ENCODE measurements around the gene LINGO4. TPM values are rescaled to one million over a fixed set of nuclear protein-coding genes. Genes with fewer than 3 reads are reported as not detected.
A peak's percentile ranks its signal among the peaks of the same experiment; 100 is the strongest.

Gene LINGO4
- total RNA-seq, 1 experiment from 2014 or later, result not detected

GRCh38 chr1:151790071-151790939 is 14.9 kb downstream of the LINGO4 start, which contains the start of gene TDRKH (continued):
- TF ChIP-seq ARID4B (CRISPR knock-in tag; IDR thresholded peaks at IDR 0.05; ENCODE audit: borderline replicate concordance) (peak; percentile 90; the same call in 1 of the 2 replicates), USF1 (CRISPR knock-in tag; IDR thresholded peaks at IDR 0.05) (0 out of 2 replicates have a peak, but pooled peaks have one; percentile 45), TEAD1 (CRISPR knock-in tag; IDR thresholded peaks at IDR 0.05) (peak; percentile 78; the same call in 1 of the 2 replicates), ZNF232 (CRISPR knock-in tag; IDR thresholded peaks at IDR 0.05) (0 out of 2 replicates have a peak, but pooled peaks have one; percentile 12), E2F4 (CRISPR knock-in tag; IDR thresholded peaks at IDR 0.05; ENCODE audit: borderline replicate concordance, low read depth) (0 out of 2 replicates have a peak, but pooled peaks have one; percentile 43), FOXK1 (CRISPR knock-in tag; IDR thresholded peaks at IDR 0.05) (peak; percentile 89), JUN (CRISPR knock-in tag; IDR thresholded peaks at IDR 0.05) (peak; percentile 77)

- no peaks in the 10 kb centered on the region; the same call in 1 of the 2 replicates for H3K36me3 Mint-ChIP-seq
- H3K27ac Mint-ChIP-seq, result no peak overlapping the region
- no peaks in the 10 kb centered on the region for H3K9me3 Mint-ChIP-seq
- ChIA-PET POLR2A (no interaction called here), CTCF (interaction anchor here (0.6 kb wide), 3 partner anchors 49 to 52 kb away, joined by 3 to 5 read pairs (median 4); no protein-coding TSS in a partner anchor)
- ATAC-seq (no peak), DNase-seq (ENCODE audit: low spot score) (no peak)
- peaks cover 17% of the 10 kb centered on the region for H3K4me1 Mint-ChIP-seq
- H3K4me3 Mint-ChIP-seq, result no peak overlapping the region
- H3K27me3 Mint-ChIP-seq (ENCODE audit: low read depth), result no peaks in the 10 kb centered on the region; the same call in 1 of the 2 replicates
- TF ChIP-seq AR (CRISPR knock-in tag; IDR thresholded peaks at IDR 0.05) (no peak), RELA (CRISPR knock-in tag; IDR thresholded peaks at IDR 0.05; ENCODE audit: borderline replicate concordance) (no peak), ZMAT4 (CRISPR knock-in tag; IDR thresholded peaks at IDR 0.05) (no peak), SOX15 (CRISPR knock-in tag; IDR thresholded peaks at IDR 0.05) (no peak), NR1H2 (CRISPR knock-in tag; IDR thresholded peaks at IDR 0.05) (no peak), AFF4 (CRISPR knock-in tag; IDR thresholded peaks at IDR 0.05; ENCODE audit: borderline replicate concordance) (no peak), PREB (CRISPR knock-in tag; IDR thresholded peaks at IDR 0.05; ENCODE audit: borderline replicate concordance) (no peak), SP1 (CRISPR knock-in tag; conservative IDR thresholded peaks at IDR 0.05) (no peak), HMGA2 (CRISPR knock-in tag; IDR thresholded peaks at IDR 0.05) (no peak), ETV6 (CRISPR knock-in tag; IDR thresholded peaks at IDR 0.05) (no peak)
Measured at GRCh38 chr1:151787689-151788088, 17.5 kb downstream of the LINGO4 start.
